ENCODE results near the gene RAPGEF2. TPM values are rescaled to one million over a fixed set of nuclear protein-coding genes. Genes with fewer than 3 reads are reported as not detected.

The RAPGEF2 gene
- total and polyA plus RNA-seq, 2 donors from 2014 or later, result 6.9 to 50.6 TPM

- DNase-seq, result no peak
- intact Hi-C loops (cut with DNase I), result no loop called here
- TF ChIP-seq CTCF (IDR thresholded peaks at IDR 0.05; ENCODE audit: borderline replicate concordance, extremely low read depth, insufficient read depth), result no peak
- H3K9ac ChIP-seq (ENCODE audit: low read length in 3 of 3), result no peak overlapping the region
- FAIRE-seq, result no peak
- H3K27ac ChIP-seq (ENCODE audit: low read depth in 2 of 2, low read length in 2 of 2), result no peak overlapping the region
- no peak overlapping the region for H3K4me3 ChIP-seq (ENCODE audit: low read length in 3 of 3)
- H3K27me3 ChIP-seq (ENCODE audit: control insufficient read depth, insufficient read depth, low read length), result no peaks in the 10 kb centered on the region
- H3K36me3 ChIP-seq (ENCODE audit: control insufficient read depth in 2 of 3, insufficient read depth in 3 of 3, low read length in 3 of 3), result no peaks in the 10 kb centered on the region
- no peaks in the 10 kb centered on the region for H3K9me3 ChIP-seq (ENCODE audit: control insufficient read depth in 2 of 3, insufficient read depth in 1 of 3, low read length in 3 of 3)
- H3K4me1 ChIP-seq (ENCODE audit: control insufficient read depth in 2 of 3, insufficient read depth in 2 of 3, low read depth in 1 of 3, low read length in 3 of 3), result peaks cover 0 to 9% (median 9%) of the 10 kb centered on the region in 3 donors
These were observed 39.4 kb downstream of the RAPGEF2 start for GRCh38 chr4:159142241-159142640.

GRCh38 chr4:159142681-159143384, 40.0 kb downstream of the RAPGEF2 start:
- H3K9me3 ChIP-seq (ENCODE audit: control insufficient read depth in 2 of 3, insufficient read depth in 1 of 3, low read length in 3 of 3), result no peaks in the 10 kb centered on the region
- no peak for TF ChIP-seq CTCF (IDR thresholded peaks at IDR 0.05; ENCODE audit: borderline replicate concordance, extremely low read depth, insufficient read depth)
- no peaks in the 10 kb centered on the region for H3K36me3 ChIP-seq (ENCODE audit: control insufficient read depth in 2 of 3, insufficient read depth in 3 of 3, low read length in 3 of 3)
- no peak for FAIRE-seq
- no peak overlapping the region for H3K4me3 ChIP-seq (ENCODE audit: low read length in 3 of 3)
- DNase-seq, result no peak
- H3K4me1 ChIP-seq (ENCODE audit: control insufficient read depth in 2 of 3, insufficient read depth in 2 of 3, low read depth in 1 of 3, low read length in 3 of 3), result peaks cover 0 to 9% (median 8%) of the 10 kb centered on the region in 3 donors
- no peak overlapping the region for H3K9ac ChIP-seq (ENCODE audit: low read length in 3 of 3)
- H3K27ac ChIP-seq (ENCODE audit: low read depth in 2 of 2, low read length in 2 of 2), result no peak overlapping the region
- intact Hi-C loops (cut with DNase I), result no loop called here
- no peaks in the 10 kb centered on the region for H3K27me3 ChIP-seq (ENCODE audit: control insufficient read depth, insufficient read depth, low read length)

- H3K36me3 ChIP-seq (ENCODE audit: control insufficient read depth in 2 of 3, insufficient read depth in 3 of 3, low read length in 3 of 3), result no peaks in the 10 kb centered on the region
- intact Hi-C loops (cut with DNase I), result no loop called here
- no peak for TF ChIP-seq CTCF (IDR thresholded peaks at IDR 0.05; ENCODE audit: borderline replicate concordance, extremely low read depth, insufficient read depth)
- H3K9ac ChIP-seq (ENCODE audit: low read length in 3 of 3), result no peak overlapping the region
- H3K9me3 ChIP-seq (ENCODE audit: control insufficient read depth in 2 of 3, insufficient read depth in 1 of 3, low read length in 3 of 3), result no peaks in the 10 kb centered on the region
- FAIRE-seq (no peak), DNase-seq (no peak)
- H3K4me1 ChIP-seq (ENCODE audit: control insufficient read depth in 2 of 3, insufficient read depth in 2 of 3, low read depth in 1 of 3, low read length in 3 of 3), result peaks cover 0 to 9% (median 5%) of the 10 kb centered on the region in 3 donors
- no peak overlapping the region for H3K27ac ChIP-seq (ENCODE audit: low read depth in 2 of 2, low read length in 2 of 2)
- H3K4me3 ChIP-seq (ENCODE audit: low read length in 3 of 3), result no peak overlapping the region
- H3K27me3 ChIP-seq (ENCODE audit: control insufficient read depth, insufficient read depth, low read length), result no peaks in the 10 kb centered on the region
These were observed 40.8 kb downstream of the RAPGEF2 start for GRCh38 chr4:159143687-159144086.

Measured in kidney (tissue), 14 donors.